Measurements from ENCODE around the gene PARD6G.
"Not testable (repeated sequence)": the region's sequence is repeated elsewhere in the genome, so short reads cannot be mapped to it uniquely, and the experiment has no call there.

Gene PARD6G

GRCh38 chr18:80247393-80247841 lies at the start of gene PARD6G:
PARD6G (minus strand) TSS chr18:80247514; CDS start chr18:80247348, 166 bp downstream.
- no peak for DNase-seq

DNA sequence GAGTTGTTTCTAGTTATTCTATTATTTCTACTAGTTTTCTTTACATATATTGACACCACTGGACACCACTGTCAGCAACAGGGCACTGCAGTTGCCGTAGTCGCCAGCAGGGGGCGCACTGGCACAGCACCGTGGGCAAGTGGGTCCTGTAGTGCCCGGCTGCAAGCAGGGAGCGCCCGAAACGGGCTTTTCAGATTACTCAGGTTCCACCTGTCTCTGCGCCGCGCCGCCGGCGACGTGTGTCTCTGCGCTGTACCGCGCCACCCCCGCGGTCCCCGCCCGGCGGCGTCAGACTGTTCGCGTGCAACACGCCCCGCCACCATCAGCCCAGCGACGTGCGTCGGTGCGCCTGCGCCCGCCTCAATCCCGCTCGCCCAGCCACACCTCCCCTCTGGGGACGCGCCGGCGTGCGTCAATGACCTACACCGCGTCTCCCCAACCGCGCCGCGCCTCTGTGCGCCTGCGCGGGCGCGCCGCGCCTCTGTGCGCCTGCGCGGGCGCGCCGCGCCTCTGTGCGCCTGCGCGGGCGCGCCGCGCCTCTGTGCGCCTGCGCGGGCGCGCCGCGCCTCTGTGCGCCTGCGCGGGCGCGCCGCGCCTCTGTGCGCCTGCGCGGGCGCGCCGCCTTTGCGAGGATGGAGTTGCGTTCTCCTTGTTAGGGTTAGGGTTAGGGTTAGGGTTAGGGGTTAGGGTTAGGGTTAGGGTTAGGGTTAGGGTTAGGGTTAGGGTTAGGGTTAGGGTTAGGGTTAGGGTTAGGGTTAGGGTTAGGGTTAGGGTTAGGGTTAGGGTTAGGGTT lies 15.1 kb upstream of the PARD6G start:
- not testable (repeated sequence) for DNase-seq

- DNase-seq, result no peak
Observed at GRCh38 chr18:80259610-80260009, 12.3 kb upstream of the PARD6G start.

- DNase-seq, result no peak
Observed at GRCh38 chr18:80258640-80259039, 11.3 kb upstream of the PARD6G start.

- not testable (repeated sequence) for DNase-seq
Observed at GRCh38 chr18:80257579-80258543, 10.5 kb upstream of the PARD6G start.

- DNase-seq, result no peak
Observed at GRCh38 chr18:80254971-80255500, 7.7 kb upstream of the PARD6G start.

GRCh38 chr18:80253871-80254492 lies 6.7 kb upstream of the PARD6G start:
- DNase-seq, result no peak

DNA sequence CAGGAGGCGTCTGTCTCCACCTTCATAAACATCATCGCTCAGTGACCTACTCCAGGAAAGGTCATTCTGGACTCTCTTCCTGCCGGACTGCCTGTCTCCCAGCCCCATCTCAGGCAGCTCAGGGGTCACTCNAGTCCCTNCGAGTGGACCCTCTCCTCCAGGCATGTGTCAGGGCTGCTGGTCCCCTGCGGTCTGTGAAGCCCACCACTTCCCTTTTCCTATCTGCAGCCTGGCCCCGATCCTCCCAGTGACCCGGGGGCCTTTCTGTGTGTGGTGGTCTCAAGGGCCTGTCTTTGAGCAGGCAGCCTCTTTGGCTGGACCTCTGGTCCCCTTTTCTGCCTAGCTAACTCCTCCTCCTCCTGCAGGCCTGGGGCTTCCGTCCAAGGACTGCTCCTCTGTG lies 5.9 kb upstream of the PARD6G start:
- DNase-seq, result no peak

DNA sequence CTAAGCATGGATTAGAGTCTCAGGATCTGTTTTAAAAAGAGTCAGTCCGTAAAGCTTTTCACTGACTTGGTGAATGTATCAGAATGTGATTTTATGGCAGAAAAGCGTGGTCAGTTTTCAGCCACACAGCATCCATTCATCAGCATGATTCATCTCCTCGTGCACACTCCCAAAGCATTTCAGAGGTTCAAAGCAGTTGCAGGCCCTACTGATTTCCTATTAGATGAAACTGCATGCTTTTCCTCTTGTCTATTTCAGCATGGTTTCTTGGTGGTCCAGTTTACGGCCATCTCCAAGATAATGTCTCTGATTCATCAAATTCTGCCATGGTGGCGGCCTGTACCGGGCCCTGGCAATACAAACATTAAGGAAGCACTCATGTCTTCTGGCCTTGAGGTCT lies 4.8 kb upstream of the PARD6G start:
- no peak for DNase-seq

- DNase-seq, result no peak
Observed at GRCh38 chr18:80251700-80252099, 4.4 kb upstream of the PARD6G start.

GRCh38 chr18:80250740-80251364 lies 3.5 kb upstream of the PARD6G start:
- no peak for DNase-seq

DNA sequence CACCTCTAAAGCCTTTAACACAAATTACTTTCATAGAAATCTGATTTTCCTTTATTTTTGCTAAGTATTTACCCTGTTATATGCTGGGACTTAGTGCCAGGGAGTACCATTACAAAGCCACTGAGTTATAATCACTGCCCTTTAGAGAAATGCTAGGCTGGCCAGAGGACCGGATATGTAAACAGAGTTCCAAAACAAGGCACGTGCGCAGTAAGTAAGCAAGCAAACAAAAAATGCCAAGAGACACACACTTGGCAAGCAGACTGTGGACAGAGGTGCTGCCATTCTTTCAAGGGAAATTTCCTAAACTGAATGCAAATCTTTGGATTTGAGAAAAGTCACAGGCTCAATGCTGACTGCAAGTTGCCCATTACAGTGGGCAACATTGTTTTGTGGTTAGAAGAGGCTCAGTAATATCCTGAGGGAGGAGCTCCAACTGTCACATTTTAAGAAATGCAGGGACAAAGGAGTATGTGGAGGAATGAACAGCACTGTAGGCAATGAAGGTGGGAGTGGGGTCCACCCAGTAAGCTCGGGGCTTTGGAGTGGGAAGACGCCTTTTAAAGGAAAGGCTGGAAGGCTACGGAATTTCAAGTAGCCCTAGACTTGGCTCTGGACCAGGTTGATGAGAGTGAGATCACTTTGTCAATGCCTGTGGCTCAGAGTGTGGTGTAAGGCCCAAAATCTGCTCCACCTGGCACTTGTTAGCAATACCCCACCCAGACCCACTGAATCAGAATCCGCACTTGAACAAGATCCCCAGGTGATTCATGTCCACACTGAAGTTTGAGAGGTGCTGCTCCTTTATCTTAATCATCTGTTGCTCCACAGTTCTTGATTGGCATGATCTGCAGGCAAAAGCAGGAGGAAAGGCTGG lies 2.1 kb upstream of the PARD6G start:
- no peak for DNase-seq

DNA sequence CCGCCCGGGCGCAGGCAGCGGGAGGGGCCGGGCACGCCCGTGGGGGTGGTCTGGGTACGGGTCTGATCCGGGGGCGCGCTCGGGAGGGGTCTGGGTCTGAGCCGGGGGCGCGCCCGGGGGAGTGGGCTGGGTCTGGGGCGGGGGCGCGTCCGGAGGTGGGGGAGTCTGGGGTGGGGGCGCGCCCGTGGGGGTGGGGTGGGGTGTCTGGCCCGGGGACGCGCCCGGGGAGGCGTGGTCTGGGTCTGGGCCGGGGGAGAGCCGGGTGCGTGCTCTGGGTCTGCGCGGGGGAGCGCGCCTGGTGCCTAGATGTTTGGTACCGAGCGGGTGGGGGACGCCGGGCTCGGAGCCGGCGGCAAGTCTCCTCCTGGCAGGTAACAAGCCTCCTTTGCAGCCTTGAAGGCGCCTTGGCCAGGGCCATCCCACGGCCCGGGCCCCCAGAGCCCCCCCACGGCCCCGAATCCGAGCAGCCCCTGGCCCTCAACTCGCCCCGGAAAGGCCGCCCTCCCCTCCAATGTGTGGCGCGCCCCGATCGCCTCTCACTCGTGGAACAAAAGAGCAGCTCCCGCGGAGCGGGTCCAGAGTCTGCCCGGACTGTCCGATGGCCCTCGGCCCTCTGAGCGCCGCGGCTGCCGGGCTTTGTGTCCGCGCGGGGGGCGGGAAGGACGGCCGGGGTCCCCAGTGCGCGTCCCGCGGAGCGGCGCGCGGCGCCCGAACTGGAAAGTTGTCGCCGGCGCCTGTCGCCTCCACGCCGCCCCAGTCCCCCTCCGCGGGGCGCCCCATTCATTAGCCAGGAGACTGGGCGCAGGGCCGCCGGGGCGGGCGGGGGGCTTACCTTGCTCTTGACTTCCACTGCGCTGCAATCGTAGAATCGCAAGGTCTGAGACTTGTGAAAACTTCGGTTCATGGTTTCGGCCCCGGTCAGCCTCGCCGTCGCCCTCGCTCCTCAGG lies 595 bp downstream of the PARD6G start:
- DNase-seq, result no peak

GRCh38 chr18:80245781-80246444 lies 1.4 kb downstream of the PARD6G start:
- DNase-seq, result no peak

DNA sequence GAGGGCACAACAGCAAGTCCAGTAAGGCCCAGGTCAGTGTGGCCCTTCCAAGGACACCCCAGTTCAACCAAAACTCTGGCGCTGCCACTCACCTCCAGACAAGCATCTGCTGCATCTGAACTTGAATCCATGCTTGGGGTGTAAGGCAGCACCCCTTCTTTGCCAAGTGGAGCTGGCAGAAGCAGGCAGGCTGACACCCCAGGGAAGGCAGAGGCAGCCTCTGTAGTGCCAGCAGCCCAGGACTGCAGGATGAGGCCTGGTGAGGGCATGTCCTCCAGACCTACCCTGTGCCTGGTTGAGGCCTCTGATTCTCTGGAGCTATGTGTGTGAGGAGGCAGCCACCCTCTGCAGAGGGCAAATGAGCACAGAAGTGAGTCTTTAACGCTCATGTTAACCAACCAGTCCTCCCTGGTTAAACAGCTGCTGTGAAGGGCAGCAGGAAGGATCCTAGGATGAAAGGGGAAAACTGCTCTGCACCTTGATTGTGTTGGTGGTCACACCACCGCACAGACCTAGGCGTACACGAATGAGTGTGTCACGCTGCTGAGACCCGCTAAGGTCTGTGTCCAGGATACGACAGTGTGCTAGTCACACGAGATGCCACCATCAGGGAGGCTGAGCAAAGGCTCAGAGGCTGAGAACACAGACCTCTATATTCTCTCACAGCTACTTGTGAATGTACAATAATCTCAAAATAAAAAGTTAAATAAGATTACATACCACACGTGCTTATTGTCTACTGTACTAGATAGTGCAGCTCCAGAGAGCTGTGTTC lies 2.2 kb downstream of the PARD6G start:
- no peak for DNase-seq

DNA sequence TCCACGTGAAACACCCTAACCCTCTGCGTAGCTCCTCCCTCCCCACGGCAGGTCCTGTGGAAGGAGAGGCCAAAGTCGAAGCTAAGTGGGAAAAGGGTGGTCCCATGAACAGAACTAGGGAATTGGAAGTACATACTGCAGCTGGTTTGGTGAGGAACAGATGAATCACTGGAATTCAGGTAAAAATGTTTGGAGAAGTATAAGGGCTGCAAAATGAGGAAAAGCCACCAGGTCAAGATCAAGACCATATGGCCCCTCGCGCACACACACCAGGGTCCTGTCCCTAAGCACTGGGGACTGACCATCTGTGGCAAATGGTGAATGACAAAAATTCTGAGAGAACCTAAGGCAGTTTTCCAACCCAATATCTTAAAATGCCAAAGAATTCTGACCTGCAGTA lies 3.1 kb downstream of the PARD6G start:
- DNase-seq, result no peak

GRCh38 chr18:80243204-80243603 lies 4.1 kb downstream of the PARD6G start:
- no peak for DNase-seq

GRCh38 chr18:80241919-80242777 lies 5.2 kb downstream of the PARD6G start:
- no peak for DNase-seq

Data from NCI-H187 treated with DMSO at 0.1 percent for 48 hours (cell line).